ENCODE data around the gene PPP1R11.
A peak's percentile ranks its signal among the peaks of the same experiment; 100 is the strongest.
"Not testable (repeated sequence)": the region's sequence is repeated elsewhere in the genome, so short reads cannot be mapped to it uniquely, and the experiment has no call there.

Gene PPP1R11

DNA sequence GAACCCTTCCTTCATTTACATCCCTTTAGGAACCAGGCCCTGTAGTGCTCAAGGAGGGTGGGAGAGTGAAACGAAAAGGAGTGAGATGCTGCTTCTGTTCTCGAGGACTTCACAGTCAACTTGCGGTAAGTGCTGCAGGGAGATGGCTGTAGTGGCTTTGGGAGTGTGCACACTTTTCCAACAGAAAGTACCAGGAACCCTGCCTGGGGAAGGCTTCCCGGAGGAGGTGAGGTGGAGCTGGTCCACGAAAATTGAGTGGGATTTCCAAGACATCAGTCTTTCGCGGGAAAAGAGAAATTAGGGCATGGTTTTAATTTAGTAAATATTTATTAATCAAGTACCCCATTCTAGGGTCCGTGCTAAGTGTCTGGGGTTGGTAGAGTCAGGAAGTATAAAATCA lies 33.2 kb downstream of the PPP1R11 start:
- DNase-seq = no peak

- no peak for DNase-seq
These were observed 33.8 kb downstream of the PPP1R11 start for GRCh38 chr6:30100585-30101443.

DNA sequence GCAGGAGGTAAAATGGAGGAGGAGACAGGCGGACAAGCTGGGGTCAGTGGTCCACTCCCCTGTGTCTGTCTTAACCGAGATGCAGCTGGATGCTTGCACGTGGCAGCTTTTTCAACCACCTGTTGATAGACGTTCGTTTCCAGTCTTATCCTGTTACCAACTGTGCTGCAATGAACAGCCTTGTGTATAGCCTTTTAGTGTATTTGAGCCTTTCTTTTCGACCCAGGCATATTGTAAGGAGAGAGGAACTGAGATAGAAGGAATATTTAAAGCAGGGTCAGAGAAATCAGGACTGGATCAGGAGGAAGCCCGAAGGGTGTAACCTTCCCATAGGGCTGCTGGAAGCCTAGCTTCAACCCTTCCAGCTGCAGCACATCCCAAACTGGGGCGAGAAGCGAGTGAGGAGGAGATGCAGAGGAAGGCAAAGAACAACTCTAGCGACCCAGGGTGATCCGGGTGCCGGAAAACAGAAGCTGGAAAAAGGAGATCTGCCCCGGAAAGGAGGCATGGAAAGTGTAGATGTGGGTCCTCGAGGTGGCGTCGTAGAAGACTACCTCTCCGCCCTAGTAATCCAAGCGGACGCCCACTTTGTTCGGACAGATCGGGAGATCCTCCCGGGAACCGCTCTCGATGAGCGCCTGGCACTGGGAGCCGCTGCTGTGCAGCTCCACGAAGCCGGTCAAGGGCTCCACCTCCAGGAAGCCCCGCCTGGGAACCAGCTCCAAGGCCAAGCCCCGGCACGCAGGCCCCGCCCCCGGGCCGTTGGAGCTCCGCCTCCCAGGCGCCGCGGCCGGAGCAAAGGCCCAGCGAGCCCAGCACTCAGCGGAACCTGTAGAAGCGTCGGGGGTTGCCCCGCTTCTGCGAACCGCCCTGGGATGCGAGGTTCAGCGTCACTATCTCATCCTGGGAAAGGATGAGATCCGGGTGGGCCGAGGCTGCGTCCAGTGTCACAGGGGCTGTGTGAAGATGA lies 34.7 kb downstream of the PPP1R11 start:
- peak; percentile 13 for DNase-seq

- DNase-seq = no peak
These were observed 35.5 kb downstream of the PPP1R11 start for GRCh38 chr6:30102414-30102969.

DNA sequence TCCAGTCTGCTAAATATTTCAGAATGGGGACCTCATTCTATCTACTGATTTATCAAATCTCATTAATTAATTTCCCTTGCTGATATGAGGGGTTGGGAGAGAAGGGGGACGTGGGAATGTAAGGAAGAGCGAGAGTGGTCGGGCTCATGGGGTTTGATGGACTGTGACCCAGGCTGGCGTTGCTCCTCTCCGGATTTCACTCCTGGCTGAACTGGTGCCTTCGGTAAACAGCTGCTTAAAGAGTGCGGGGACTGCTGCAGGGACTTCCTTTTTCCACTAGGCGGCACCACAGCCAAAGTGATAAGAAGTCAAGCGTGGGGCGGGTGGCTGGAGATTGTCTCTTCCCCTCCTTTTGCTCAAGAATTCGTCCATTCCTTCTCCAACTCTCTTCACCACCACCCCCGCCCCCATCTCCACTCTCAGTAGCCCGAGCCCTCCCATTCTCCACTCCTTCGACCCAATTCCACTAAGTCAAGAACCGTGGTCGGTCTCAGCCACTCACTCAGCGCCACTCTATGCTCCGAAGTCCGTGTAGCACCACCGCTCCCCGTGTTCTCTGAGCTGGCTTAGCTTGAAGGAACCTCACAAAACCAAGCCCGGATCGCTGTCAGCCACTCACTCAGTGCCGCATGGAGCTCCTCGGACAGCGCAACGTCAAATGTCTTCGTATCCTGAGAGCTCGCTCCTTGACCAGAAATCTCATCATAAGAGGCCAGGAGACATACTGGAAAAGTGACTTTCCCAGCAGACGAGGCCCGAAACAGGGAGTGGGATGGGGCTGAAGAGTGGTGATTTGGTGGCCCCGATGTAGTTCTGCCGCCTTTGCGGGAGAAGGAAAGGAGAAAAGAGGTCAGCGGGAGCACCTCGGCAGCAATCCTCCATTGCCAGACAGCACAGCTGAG lies 36.2 kb downstream of the PPP1R11 start:
- DNase-seq = peak; percentile 51

- no peak for DNase-seq
These were observed 36.8 kb downstream of the PPP1R11 start for GRCh38 chr6:30103872-30104179.

- DNase-seq = no peak
These were observed 37.7 kb downstream of the PPP1R11 start for GRCh38 chr6:30104661-30105060.

- no peak for DNase-seq
These were observed 44.4 kb downstream of the PPP1R11 start for GRCh38 chr6:30111266-30111856.

GRCh38 chr6:30112402-30112994 lies 45.5 kb downstream of the PPP1R11 start:
- DNase-seq = no peak

- DNase-seq = no peak
These were observed 46.2 kb downstream of the PPP1R11 start, which contains the start of gene TRIM31 for GRCh38 chr6:30113003-30113759. Gene TRIM31, minus strand, starts transcription at chr6:30113090. Its CDS starts 285 bp downstream, at chr6:30112805.

DNA sequence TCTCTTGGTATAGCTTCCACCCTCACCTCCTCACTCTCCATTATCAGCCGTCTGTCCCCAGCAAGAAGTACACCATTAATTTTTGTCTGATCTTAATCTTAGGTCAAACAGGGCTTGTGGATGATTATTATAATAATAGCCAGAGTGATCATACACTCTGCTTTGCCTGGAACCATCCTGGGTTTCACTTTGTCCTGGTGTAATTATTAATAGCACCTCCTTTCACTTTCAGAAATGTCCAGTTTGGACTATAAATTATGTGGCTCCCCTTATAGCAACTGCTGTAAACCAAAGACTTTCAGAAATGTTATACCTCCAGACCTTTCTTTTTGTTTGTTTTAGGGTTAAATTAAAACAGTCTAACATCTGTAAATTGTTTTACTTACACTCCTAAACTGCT lies 46.8 kb downstream of the PPP1R11 start:
- no peak for DNase-seq

DNA sequence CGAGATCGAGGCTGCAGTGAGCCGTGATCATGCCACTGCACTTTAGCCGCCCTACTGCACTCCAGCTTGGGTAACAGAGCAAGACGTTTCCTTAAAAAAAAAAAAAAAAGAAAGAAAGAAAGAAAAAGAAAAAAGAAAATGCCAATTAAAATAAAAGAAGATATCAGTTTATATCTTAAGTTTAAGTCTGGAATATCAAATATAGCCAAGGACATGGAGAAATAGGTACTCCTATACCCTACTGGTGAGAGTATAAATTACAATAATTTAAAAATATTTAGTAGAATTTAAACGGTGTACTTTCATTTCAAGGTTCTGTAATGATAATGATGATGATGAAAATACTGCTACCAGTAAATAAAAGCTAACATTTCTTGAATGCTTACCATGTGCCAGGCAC lies 49.7 kb downstream of the PPP1R11 start:
- no peak for DNase-seq

DNA sequence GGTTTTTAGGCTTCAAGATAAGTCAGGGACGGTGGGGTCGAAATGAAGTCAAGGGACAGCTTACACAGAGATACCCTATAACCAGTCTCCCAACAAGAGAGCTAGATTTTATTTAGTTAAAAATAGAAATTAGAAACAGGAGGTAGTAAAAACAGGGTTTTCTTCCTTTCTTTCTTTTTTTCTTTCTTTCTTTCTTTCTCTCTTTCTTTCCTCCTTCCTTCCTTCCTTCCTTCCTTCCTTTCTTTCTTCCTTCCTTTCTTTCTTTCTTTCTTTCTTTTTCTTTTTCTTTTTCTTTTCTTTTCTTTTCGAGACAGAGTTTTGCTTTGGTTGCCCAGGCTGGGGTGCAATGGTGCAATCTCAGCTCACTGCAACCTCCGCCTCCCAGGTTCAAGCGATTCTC lies 51.7 kb downstream of the PPP1R11 start:
- not testable (repeated sequence) for DNase-seq
